Measurements from ENCODE around the gene CELA2B.

DNA sequence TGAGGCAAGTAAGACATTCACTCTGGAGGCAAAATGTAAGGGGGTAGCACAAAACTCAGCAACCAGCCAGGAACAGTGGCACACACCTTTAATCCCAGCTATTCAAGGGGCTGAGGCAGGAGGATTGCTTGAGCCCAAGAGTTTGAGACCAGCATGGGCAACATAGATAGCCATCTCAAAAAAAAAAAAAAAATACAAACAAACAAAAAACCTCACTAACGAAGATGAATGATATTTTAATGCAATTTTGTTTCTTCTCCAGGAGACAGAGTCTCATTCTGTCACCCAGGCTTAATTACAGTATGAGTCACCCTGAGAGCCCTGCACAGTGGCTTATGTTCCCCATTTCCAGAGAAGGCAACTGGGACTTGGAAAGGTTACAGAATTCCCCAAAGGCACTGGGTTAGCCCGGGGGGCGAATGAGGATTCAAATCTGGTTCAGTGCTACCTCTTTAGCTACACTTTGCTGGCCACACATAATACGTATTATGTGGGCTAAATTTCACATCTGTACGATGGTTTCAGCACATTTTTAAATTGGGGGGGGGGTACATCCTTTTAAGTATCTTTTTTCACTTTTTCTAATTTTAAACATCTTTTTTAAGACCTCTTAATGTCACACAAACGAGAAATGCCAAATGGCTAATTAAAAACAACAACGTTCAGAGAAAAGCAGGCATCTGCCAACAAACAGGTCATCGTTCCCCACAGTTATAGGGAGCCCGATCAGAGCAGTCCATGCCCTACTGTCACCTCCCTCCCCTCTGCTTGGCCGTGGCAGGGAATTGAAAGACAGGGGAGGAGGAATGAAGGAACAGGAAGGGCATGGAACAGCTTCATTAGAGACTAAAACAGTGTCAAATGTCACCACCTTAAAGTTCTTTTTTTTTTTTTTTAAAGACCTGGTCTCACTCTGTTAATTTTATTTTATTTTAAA lies 15.9 kb upstream of the CELA2B start:
- TF ChIP-seq NR3C1 (IDR thresholded peaks at IDR 0.05) (no peak), CEBPB (IDR thresholded peaks at IDR 0.05) (no peak), JUN (IDR thresholded peaks at IDR 0.05) (no peak), KDM5A (IDR thresholded peaks at IDR 0.05) (no peak), CHD2 (IDR thresholded peaks at IDR 0.05; ENCODE audit: low read length, partially characterized antibody) (no peak), POLR2A (IDR thresholded peaks at IDR 0.05; ENCODE audit: low read length) (no peak), EP300 (IDR thresholded peaks at IDR 0.05) (no peak), USF2 (IDR thresholded peaks at IDR 0.05) (no peak), REST (IDR thresholded peaks at IDR 0.05) (no peak), CBX8 (IDR thresholded peaks at IDR 0.05) (no peak)
- TF ChIP-seq, protein P1, sequence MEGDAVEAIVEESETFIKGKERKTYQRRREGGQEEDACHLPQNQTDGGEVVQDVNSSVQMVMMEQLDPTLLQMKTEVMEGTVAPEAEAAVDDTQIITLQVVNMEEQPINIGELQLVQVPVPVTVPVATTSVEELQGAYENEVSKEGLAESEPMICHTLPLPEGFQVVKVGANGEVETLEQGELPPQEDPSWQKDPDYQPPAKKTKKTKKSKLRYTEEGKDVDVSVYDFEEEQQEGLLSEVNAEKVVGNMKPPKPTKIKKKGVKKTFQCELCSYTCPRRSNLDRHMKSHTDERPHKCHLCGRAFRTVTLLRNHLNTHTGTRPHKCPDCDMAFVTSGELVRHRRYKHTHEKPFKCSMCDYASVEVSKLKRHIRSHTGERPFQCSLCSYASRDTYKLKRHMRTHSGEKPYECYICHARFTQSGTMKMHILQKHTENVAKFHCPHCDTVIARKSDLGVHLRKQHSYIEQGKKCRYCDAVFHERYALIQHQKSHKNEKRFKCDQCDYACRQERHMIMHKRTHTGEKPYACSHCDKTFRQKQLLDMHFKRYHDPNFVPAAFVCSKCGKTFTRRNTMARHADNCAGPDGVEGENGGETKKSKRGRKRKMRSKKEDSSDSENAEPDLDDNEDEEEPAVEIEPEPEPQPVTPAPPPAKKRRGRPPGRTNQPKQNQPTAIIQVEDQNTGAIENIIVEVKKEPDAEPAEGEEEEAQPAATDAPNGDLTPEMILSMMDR (IDR thresholded peaks at IDR 0.05) = no peak

All from A549 (cell line).